ENCODE data around the gene ARID3B. TPM values are rescaled to one million over a fixed set of nuclear protein-coding genes. Genes with fewer than 3 reads are reported as not detected.

The ARID3B gene
- total and polyA plus RNA-seq, 2 of the 13 experiments (the other 11 are each of a cell fraction or from before 2014, with no cell fraction given) = 5.3 to 12.8 TPM

- TF ChIP-seq MLXIP (CRISPR knock-in tag; IDR thresholded peaks at IDR 0.05; ENCODE audit: borderline replicate concordance) (no peak), HIVEP1 (CRISPR knock-in tag; IDR thresholded peaks at IDR 0.05) (peak; percentile 87), IRF1 (CRISPR knock-in tag; IDR thresholded peaks at IDR 0.05; ENCODE audit: low read depth) (no peak), POGZ (CRISPR knock-in tag; IDR thresholded peaks at IDR 0.05) (peak; percentile 60), ARID5B (CRISPR knock-in tag; IDR thresholded peaks at IDR 0.05) (peak; percentile 43; the same call in 1 of the 2 replicates), ZBTB49 (CRISPR knock-in tag; IDR thresholded peaks at IDR 0.05; ENCODE audit: borderline replicate concordance) (peak; percentile 17; the same call in 1 of the 2 replicates), SRSF1 (optimal IDR thresholded peaks at IDR 0.05; ENCODE audit: low read depth, low read length) (peak; percentile 53), ADNP (CRISPR knock-in tag; IDR thresholded peaks at IDR 0.05) (no peak), ZUFSP (CRISPR knock-in tag; IDR thresholded peaks at IDR 0.05; ENCODE audit: borderline replicate concordance) (no peak), ZBTB34 (CRISPR knock-in tag; IDR thresholded peaks at IDR 0.05) (no peak), ELF4 (CRISPR knock-in tag; IDR thresholded peaks at IDR 0.05; ENCODE audit: borderline replicate concordance) (no peak)
These were observed 57.3 kb downstream of the ARID3B start (continued) for GRCh38 chr15:74598126-74598842.

Data from HepG2 (cell line).